Measurements from ENCODE around the gene PPARG.

The PPARG gene

GRCh38 chr3:12472000-12472610 lies 183.2 kb downstream of the PPARG start:
- no peak for TF ChIP-seq CTCF (IDR thresholded peaks at IDR 0.05; ENCODE audit: low read depth, low read length, poor library complexity, severe bottlenecking)
- TF ChIP-seq EZH2phosphoT487 (IDR thresholded peaks at IDR 0.05; ENCODE audit: borderline replicate concordance, low read length): no peak
- Histone ChIP-seq H3K4me1 (ENCODE audit: control insufficient read depth, low read length) (no peaks in the 10 kb centered on the region), H3K4me3 (ENCODE audit: low read length) (no peak overlapping the region), H4K20me1 (ENCODE audit: control insufficient read depth, insufficient read depth, low read depth, low read length) (no peaks in the 10 kb centered on the region), H3K4me2 (ENCODE audit: low read length) (no peak overlapping the region), H3K9me3 (ENCODE audit: control insufficient read depth, insufficient read depth, low read length) (no peaks in the 10 kb centered on the region), H3K9me2 (replicated peaks; ENCODE audit: control insufficient read depth, low read length) (no peaks in the 10 kb centered on the region), H3K36me3 (ENCODE audit: control insufficient read depth, low read length) (no peaks in the 10 kb centered on the region), H3K27ac (ENCODE audit: low read depth, low read length) (no peak overlapping the region), H3F3A (ENCODE audit: control insufficient read depth, insufficient read depth) (no peaks in the 10 kb centered on the region), H3K27me3 (ENCODE audit: control insufficient read depth, low read length) (peaks cover 15% of the 10 kb centered on the region), H3K79me2 (ENCODE audit: control insufficient read depth, low read length) (no peaks in the 10 kb centered on the region)

GRCh38 chr3:12472796-12473195 lies 183.9 kb downstream of the PPARG start:
- H3K9me2 ChIP-seq (replicated peaks; ENCODE audit: control insufficient read depth, low read length): no peaks in the 10 kb centered on the region
- H3K27ac ChIP-seq (ENCODE audit: low read depth, low read length): no peak overlapping the region
- H3K4me3 ChIP-seq (ENCODE audit: low read length): no peak overlapping the region
- no peaks in the 10 kb centered on the region for H3K79me2 ChIP-seq (ENCODE audit: control insufficient read depth, low read length)
- no peaks in the 10 kb centered on the region for H3K9me3 ChIP-seq (ENCODE audit: control insufficient read depth, insufficient read depth, low read length)
- H3K4me2 ChIP-seq (ENCODE audit: low read length): no peak overlapping the region
- H3K4me1 ChIP-seq (ENCODE audit: control insufficient read depth, low read length): no peaks in the 10 kb centered on the region
- no peaks in the 10 kb centered on the region for H4K20me1 ChIP-seq (ENCODE audit: control insufficient read depth, insufficient read depth, low read depth, low read length)
- TF ChIP-seq EZH2phosphoT487 (IDR thresholded peaks at IDR 0.05; ENCODE audit: borderline replicate concordance, low read length) (no peak), CTCF (IDR thresholded peaks at IDR 0.05; ENCODE audit: low read depth, low read length, poor library complexity, severe bottlenecking) (no peak)
- H3F3A ChIP-seq (ENCODE audit: control insufficient read depth, insufficient read depth): no peaks in the 10 kb centered on the region
- H3K36me3 ChIP-seq (ENCODE audit: control insufficient read depth, low read length): no peaks in the 10 kb centered on the region
- peaks cover 15% of the 10 kb centered on the region for H3K27me3 ChIP-seq (ENCODE audit: control insufficient read depth, low read length)

- Histone ChIP-seq H3F3A (ENCODE audit: control insufficient read depth, insufficient read depth) (no peaks in the 10 kb centered on the region), H4K20me1 (ENCODE audit: control insufficient read depth, insufficient read depth, low read depth, low read length) (no peaks in the 10 kb centered on the region), H3K9me3 (ENCODE audit: control insufficient read depth, insufficient read depth, low read length) (no peaks in the 10 kb centered on the region), H3K36me3 (ENCODE audit: control insufficient read depth, low read length) (no peaks in the 10 kb centered on the region), H3K27ac (ENCODE audit: low read depth, low read length) (no peak overlapping the region), H3K79me2 (ENCODE audit: control insufficient read depth, low read length) (no peaks in the 10 kb centered on the region), H3K4me2 (ENCODE audit: low read length) (no peak overlapping the region), H3K4me1 (ENCODE audit: control insufficient read depth, low read length) (no peaks in the 10 kb centered on the region), H3K27me3 (ENCODE audit: control insufficient read depth, low read length) (peaks cover 15% of the 10 kb centered on the region), H3K4me3 (ENCODE audit: low read length) (no peak overlapping the region), H3K9me2 (replicated peaks; ENCODE audit: control insufficient read depth, low read length) (no peaks in the 10 kb centered on the region)
- no peak for TF ChIP-seq CTCF (IDR thresholded peaks at IDR 0.05; ENCODE audit: low read depth, low read length, poor library complexity, severe bottlenecking)
- no peak for TF ChIP-seq EZH2phosphoT487 (IDR thresholded peaks at IDR 0.05; ENCODE audit: borderline replicate concordance, low read length)
Observed at GRCh38 chr3:12473511-12473910, 184.6 kb downstream of the PPARG start.

Measured in DOHH2 (cell line).